GM12873 (cell line): ENCODE data around the gene PRDM2.
A peak's percentile ranks its signal among the peaks of the same experiment; 100 is the strongest.

Source experiments
- CTCF ChIP-seq: IDR thresholded peaks from 2 replicates; pipeline ENCODE4 v1.5.1; 2012; ENCODE audit warnings: low read depth, mild to moderate bottlenecking, moderate library complexity, low read length, control low read depth; ENCODE audit not compliant: insufficient read depth; ENCODE audit errors: missing control alignments

The PRDM2 gene

DNA sequence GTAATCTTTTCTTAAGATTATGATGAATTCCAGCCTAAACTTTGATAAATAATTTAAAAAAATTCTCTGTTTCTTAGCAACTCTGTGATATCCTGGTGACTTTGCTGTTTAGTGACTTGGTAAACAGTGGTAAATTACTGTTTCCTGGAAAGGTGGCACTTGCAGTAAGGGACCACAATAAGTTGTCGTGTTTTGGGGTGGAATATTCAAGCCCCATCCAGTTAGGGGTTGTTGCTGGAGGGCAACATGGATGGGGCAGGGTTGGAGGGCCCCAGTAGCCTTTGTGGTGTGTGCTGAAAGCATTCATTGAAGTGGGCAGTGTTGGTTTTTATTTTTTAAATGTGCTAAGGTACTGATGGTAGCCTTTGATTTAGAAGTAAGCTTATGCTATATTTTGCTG, 30.3 kb downstream of the PRDM2 start:
- no peak for TF ChIP-seq CTCF

DNA sequence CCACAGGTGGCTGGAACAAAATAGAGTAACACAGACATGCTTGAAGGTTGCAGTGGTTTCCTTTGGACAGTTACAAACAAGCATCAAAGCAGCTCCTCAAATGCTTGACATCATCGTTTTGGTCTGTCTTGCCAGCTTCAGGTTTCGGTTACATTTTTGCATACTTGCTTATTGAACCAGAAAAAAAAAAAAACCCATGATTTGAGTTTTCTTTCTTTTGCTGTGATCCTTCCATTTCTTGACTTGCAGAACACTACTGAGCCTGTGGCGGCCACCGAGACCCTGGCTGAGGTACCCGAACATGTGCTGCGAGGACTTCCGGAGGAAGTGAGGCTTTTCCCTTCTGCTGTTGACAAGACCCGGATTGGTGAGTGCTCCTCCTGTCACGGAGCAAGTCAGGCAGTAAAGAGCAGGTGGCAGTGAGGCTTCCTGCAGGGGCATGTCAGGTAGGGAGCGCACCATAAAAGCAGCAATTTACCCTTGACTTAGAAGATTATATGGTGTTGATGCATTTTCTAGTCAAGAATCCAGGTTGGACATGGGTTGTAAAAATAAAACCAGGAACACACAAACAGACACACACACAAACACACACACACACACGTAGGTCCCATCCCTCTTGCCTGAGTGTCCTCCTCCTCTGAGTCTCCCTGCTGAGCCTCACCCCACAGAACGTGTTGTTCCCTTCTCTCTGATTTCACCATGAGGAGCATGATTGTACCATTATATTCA, 30.9 kb downstream of the PRDM2 start:
- peak; percentile 17 for TF ChIP-seq CTCF

DNA sequence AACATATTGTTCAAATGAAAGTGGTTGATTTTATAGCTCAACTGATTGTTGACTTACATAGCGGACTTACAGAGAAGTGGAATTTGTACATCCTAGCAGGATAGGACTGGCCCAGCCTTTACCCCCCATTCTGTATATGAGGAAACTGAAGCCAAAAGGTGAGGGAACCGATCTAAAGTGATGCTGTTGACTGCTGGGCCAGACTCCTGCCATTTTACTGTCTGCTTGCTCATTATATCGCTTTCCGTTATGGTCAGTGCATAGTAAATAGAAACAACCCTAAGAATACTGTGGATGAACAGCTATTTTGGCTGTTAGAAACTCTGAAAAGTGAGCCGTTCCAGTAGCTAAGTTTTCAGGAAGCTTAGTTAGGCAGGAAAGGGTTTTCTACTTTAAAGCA, 31.9 kb downstream of the PRDM2 start:
- TF ChIP-seq CTCF = no peak

DNA sequence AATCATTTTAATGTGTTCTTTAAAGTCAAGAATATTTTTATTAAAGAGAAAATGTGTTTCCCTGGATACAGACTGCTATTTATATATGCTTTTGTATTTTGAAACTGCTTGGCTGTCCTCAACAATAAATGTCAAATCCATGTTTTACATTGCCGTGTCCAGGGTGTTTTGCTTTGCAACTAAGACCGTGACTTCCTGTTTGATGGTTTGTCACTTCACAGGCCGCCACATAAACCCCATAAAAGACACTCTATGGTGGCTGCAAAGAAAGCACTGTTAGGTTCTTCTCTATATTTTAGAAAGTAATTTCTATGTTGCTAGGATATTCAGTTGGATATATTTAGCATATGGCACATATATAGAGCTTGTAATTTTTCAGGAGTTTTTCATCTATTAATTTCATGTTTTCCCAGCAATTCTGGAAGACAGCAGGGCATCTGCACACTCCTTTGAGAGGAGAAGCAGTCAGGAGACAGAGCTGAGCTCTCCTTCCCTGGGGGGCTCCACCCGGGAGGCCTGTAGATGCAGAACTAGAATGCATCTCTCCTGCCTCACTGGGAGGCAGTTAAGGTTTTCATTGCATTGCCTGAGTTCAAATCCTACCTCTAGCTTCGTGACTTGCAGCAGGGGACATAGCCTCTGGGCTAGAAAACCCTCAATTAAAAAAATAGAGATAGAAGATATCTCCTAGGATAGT, 33.1 kb downstream of the PRDM2 start:
- no peak for TF ChIP-seq CTCF

DNA sequence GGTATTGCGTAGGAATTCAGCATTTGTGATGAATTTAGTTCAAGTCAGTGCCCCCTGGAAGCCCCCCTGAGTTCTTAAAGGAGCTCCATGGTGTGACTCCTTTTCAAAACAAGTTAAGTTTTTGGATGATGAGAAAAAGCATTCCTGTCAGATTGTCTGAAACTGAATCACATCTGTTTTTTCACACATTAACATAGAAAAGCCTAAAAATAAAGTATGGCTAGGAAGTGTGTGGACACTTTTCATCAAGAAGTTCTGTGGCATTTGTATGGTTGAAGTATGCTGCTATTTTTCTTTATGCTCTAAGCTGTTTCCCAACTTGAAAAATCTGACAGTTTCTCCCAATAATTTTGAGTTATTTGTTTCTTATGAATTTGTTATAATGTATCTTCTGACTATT, 33.7 kb downstream of the PRDM2 start:
- TF ChIP-seq CTCF = no peak

GRCh38 chr1:13735168-13735930, 35.4 kb downstream of the PRDM2 start:
- no peak for TF ChIP-seq CTCF

DNA sequence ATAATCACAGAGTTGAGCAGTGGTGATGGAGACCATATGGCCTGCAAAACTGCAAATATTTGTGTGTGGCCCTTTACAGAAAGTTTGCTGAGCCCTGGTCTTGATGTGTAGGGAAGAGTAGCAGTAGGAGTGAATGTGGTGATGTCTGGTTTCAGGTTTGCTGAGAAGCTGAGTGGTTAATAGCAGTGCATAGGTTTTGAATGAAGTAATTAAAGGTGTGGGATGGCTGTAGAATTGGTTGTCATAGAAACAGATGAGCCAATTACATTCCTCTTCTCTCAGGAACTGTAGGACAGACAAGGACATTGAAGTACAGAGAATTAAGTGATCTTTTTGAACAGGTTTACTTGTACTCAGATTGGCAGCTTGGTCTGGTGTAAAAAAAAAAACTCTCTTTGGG, 37.4 kb downstream of the PRDM2 start:
- TF ChIP-seq CTCF = no peak
